NCI-H748 treated with DMSO at 0.1 percent for 48 hours (cell line): Measurements from ENCODE around the gene TRIM54.
"Not testable (repeated sequence)": the region's sequence is repeated elsewhere in the genome, so short reads cannot be mapped to it uniquely, and the experiment has no call there.

Source experiments
- DNase-seq: peaks from one replicate; lab custom pipeline; 2025; lab: John Stamatoyannopoulos, UW

Gene TRIM54

GRCh38 chr2:27258051-27258450 lies 24.2 kb upstream of the TRIM54 start:
- no peak for DNase-seq

GRCh38 chr2:27261241-27261925 lies 20.8 kb upstream of the TRIM54 start:
- no peak for DNase-seq

DNA sequence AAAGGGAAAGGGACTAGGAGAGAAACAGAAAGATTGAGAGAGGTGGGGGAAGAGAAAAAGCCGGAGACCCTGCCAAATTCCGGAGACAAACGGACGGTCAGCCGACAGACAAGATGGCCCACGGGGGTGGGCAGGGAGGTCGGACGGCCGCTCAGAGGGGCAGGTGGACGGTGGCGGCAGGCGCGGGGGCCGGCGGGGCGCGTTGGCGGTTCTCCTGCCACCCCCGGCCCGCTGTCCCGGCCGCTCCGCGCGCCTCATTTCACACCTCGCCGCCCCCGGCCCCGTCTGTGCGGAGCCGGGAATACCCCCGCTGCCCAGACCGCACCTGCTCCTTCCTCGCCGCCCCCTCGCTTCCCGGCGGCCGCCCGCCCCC lies 20.3 kb upstream of the TRIM54 start:
- no peak for DNase-seq

- DNase-seq = peak; percentile 49
Measured at GRCh38 chr2:27262379-27263286, 19.6 kb upstream of the TRIM54 start, which contains the start of gene SLC30A3. TSS of gene SLC30A3 (minus strand) at chr2:27263047. CDS start at chr2:27262906, 141 bp downstream.

- peak; percentile 25 for DNase-seq
Measured at GRCh38 chr2:27263287-27264252, 18.7 kb upstream of the TRIM54 start.

DNA sequence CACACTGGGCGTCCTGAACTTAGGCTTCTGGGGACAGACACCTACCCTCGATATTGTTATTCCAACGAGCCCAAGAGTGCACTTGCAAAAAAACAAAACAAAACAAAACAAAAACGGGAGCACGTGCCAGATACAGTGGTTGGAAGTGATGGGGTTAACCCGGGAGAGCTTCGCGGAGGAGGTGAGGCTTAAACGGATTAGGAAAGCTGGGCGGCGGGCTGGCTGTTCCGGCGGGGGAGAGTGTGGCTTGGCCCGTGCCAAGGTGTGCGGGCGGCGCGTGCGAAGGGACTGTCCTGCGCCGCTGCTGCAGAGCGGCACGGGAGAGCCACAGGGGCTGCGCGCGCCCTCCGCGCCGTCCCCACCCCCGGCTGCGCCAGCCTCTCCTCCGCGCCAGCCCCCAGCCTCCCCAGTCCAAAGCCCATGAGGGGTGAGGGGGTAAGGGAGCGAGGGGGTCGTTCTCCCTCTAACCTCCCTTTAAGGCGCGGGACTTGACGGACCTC lies 17.9 kb upstream of the TRIM54 start:
- DNase-seq = no peak

DNA sequence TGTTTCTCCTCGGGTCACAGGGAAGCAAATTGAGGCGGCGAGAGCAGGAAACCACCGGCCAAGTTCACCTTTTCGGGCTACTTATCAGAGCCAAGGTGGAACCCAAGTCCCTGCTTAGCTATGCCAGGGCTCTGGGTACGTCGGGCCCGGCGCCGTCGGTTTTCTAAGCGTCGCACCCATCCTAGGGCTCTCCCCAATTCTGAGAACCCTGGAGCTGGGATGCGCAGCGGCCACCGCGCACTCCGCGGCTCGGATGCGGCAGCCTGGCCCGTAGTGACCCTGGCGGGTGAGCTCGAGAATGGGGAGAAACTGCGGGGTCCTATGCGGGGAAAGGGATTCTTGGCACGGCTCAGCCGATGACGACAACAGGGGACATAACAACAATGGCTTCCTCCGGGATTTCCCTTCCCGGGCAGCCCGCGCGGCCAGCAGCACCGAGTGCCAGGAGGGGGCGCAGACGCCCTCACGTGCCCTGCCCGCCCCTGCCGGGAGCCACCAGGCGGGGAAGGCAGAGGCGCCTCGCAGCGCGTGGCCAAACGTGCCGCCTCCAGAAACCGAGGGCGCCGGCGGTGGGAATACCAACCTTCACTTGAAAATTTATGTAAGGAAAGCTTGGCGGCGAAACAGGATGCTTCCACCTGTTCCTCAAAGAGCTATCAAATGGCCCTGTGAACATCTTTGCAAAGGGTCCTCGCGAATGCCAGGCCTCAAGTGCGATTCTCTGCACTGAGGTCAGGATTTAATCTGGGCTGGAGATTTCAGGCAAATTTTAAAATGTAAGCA lies 17.3 kb upstream of the TRIM54 start:
- peak; percentile 33 for DNase-seq

DNA sequence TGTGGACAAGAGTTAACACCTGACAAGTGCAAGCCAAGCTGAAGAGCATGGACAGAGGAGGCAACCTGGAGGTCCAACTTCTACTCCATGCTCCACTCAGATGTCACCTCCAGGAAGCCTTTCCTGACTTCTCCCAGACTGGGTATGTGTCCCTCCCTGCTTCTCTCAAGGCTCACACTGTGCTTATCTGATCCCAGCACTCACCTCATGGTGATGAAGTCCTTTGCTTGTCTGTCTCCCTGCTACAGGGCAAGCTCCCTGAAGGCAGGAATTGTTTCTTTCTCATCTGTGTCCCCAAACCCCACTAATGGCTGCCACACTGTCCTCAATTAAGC lies 16.7 kb upstream of the TRIM54 start:
- DNase-seq = no peak

- not testable (repeated sequence) for DNase-seq
Measured at GRCh38 chr2:27268296-27268695, 13.9 kb upstream of the TRIM54 start.

DNA sequence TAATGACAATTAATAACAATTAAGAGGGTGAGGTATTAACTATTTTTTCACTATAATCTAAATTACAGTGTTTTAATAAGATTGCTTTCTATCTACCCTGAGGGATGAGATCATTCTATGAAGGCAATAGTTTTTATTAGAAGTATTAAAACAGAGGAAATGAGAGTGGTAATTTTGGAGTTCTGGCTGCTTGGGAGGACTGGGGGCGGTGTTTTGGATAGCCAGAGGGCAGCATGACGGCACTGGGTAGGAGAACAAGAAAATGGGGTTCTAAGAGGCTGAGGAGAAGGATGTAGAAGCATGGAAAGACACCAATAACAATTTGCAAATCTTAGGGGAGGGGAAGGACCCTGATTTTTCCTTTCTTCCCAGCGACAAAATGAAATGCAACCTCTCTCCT lies 12.1 kb upstream of the TRIM54 start:
- DNase-seq = no peak

- DNase-seq = no peak
Measured at GRCh38 chr2:27270670-27271069, 11.6 kb upstream of the TRIM54 start.

- DNase-seq = no peak
Measured at GRCh38 chr2:27271631-27272340, 10.4 kb upstream of the TRIM54 start.

- not testable (repeated sequence) for DNase-seq
Measured at GRCh38 chr2:27272537-27273522, 9.4 kb upstream of the TRIM54 start.

DNA sequence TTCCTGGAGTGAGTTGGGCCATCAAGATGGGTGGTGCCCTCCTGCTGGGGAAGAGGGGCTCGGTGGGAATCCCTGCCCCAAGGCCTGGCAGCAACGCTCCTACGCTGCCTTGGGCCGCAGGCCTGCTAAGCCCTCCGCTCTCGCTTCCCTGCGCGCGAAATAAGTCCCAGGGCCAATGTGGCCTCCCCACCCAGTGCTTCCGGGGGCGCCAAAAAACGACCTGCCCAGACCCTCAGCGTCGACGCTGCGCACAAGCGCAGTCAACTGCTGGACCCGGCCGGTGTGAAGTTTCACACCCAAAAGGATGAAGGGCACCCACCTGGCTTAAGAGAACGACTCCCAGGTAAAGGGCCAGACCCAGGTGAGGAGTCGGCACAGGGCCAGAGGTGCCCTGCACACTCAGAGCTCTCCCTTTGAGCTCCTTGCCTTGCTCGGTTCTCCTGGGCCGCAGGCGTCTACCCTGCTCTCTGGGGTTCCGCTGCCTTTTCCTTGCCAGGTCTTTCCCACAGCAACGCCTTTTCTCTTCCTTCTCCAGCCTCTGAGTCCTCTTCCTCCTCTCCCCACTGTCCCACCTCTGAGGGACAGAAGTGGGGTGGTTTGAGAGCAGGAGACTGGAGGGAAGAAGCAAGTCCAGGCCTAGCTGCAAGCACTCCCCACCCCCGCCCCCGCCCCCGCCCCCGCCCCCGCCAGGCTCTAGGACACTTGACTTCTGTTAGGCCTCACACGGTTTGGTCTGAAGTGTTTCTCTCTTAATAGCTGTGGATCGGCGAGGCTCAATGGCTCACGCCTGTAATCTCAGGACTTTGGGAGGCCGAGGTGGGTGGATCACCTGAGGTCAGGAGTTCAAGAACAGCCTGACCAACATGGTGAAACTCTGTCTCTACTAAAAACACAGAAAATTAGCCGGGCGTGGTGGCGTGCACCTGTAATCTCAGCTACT lies 6.7 kb upstream of the TRIM54 start, which contains the start of gene DNAJC5G:
Gene DNAJC5G, plus strand, starts transcription at position 223 of the 940 bp plus-strand sequence. CDS start 1,296 bp downstream, outside the sequence.
- DNase-seq = no peak

DNA sequence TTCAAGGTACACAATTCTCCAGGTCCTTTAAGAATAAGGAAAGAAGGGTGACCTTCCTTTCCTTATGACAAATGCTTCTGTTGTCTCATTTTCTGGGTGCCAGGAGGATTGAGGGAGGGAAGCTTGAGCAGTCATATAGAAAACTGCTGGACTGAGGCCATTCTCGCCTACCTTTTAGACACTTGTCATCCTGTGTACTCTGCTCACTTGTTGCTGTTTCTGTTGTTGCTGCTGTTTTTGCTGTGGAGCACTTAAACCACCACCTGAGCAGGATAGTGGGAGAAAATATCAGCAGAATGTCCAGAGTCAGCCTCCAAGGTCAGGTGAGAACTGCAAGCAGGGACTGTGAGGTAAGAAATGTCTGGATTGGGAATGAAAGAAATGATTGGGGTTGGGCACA lies 4.2 kb upstream of the TRIM54 start:
- DNase-seq = no peak

DNA sequence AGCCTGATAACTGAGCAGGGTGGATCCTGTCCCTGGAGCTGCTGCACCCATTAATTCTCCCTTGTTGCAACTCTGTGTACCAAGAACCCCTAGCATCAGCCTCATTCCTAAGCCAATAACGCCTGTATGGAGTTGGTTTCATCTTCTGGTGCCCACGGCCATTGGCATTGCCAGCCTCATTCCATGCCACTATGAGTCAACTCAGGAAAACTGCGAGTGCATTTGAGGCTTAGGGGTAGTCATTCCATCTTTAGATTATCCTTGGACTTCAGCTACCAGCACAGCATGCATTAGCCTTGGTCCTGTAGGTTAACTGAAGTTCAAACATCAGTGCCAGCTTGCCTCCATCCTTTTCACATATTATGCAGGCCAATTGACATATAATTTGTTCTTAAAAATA lies 1.4 kb upstream of the TRIM54 start:
- no peak for DNase-seq

DNA sequence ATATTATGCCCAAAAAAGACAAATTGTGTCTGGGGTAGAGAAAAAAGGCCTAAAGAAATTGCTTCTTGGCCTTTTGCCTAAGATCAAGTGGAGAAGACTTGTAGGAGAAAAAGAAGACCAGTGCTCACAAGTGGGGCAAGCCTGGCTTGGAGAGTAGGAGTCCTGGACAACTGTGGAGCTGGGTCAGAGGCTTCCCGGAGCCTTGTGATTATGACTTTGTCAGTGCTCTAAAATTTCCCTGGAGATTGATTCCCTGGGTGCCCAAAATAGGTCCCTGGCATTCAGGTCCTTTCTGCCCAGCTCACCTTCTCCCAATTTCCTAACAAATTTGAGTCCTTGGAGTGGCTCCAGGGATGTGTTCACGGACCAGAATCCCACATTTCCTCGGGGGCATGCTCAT lies 787 bp upstream of the TRIM54 start:
- DNase-seq = no peak

DNA sequence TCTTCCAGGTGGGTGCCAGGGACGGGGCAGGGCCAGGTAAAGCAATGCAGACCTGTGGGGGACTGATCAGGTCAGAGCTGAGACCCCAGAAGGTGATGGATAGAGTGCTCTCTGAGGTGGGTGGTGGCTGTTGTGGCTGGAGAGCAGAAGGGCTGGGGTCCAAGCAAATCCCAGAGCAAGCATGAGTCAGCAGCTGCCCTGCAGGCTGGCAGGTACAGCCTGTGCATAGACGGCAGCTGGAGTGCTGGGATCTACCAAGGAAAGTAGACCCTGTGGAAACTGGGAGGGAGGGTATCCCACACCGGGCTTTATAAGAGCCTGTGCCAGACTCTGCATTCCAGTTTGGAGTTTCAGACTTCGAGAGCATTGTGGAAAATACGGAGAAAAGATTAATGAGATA lies 663 bp downstream of the TRIM54 start:
- DNase-seq = no peak
